IMR-90 (cell line): ENCODE measurements around the gene MGLL. TPM values are rescaled to one million over a fixed set of nuclear protein-coding genes. Genes with fewer than 3 reads are reported as not detected.

Experiments used
- ATAC-seq: fragments of 200-7000 bp; cut with Tn5 transposase; 2 replicates; pipeline ENCODE4 v1.9.1; 2020; ENCODE audit warnings: low read depth, mild to moderate bottlenecking, moderate library complexity
- BruUV-seq: library from RNA; stranded (reverse); fragments of 400-500 nt; replicated peaks from 2 replicates; lab custom pipeline; 2021; lab: Mats Ljungman, UMichigan
- CTCF ChIA-PET: fragments of 300-600 bp; formaldehyde crosslinking; extraction: SDS; loops from one replicate; lab custom pipeline; 2021; ENCODE audit warnings: antibody characterized with exemption; lab: Yijun Ruan, JAX
- POLR2A ChIA-PET: fragments of 300-600 bp; sonication (Branson Sonifier 250); formaldehyde crosslinking; loops from one replicate; lab custom pipeline; 2022; ENCODE audit warnings: antibody characterized with exemption; ENCODE audit not compliant: unreplicated experiment; lab: Charles Lee
- DNase-seq: peaks from one replicate; pipeline ENCODE4 v3.0.0; 2013
- H2AFZ ChIP-seq: replicated peaks from 2 replicates; pipeline ENCODE3; 2013; ENCODE audit warnings: low read length, mild to moderate bottlenecking; ENCODE audit not compliant: poor library complexity
- H2AK5ac ChIP-seq: 2 replicates; pipeline ENCODE4 v1.6.1; 2013; ENCODE audit warnings: low read depth, low read length, inconsistent platforms
- H2AK9ac ChIP-seq: replicated peaks from 2 replicates; pipeline ENCODE3; 2013; ENCODE audit warnings: mild to moderate bottlenecking, low read depth, low read length, moderate library complexity; ENCODE audit not compliant: poor library complexity
- H2BK120ac ChIP-seq: 2 replicates; pipeline ENCODE4 v1.6.1; 2013; ENCODE audit warnings: low read depth, low read length, inconsistent platforms
- H2BK15ac ChIP-seq: 3 replicates; pipeline ENCODE4 v1.6.1; 2013; ENCODE audit warnings: low read depth, low read length, inconsistent platforms
- H2BK20ac ChIP-seq: 2 replicates; pipeline ENCODE4 v1.6.1; 2013; ENCODE audit warnings: low read depth, mild to moderate bottlenecking, inconsistent platforms, low read length, moderate library complexity
- H2BK5ac ChIP-seq: 2 replicates; pipeline ENCODE4 v1.6.1; 2013; ENCODE audit warnings: mild to moderate bottlenecking, low read depth, low read length, inconsistent platforms; ENCODE audit not compliant: poor library complexity, severe bottlenecking
- H3K14ac ChIP-seq: replicated peaks from 2 replicates; pipeline ENCODE4 v1.6.1; 2013; ENCODE audit warnings: low read depth, low read length, inconsistent platforms
- H3K18ac ChIP-seq: 2 replicates; pipeline ENCODE4 v1.6.1; 2013; ENCODE audit warnings: low read depth, low read length, control low read depth
- H3K23ac ChIP-seq: 2 replicates; pipeline ENCODE4 v1.6.1; 2013; ENCODE audit warnings: low read depth, low read length, inconsistent platforms
- H3K27ac ChIP-seq: 2 replicates; pipeline ENCODE4 v1.5.1; 2013; ENCODE audit warnings: mild to moderate bottlenecking, control low read depth, low read length; ENCODE audit not compliant: insufficient read depth
- H3K27me3 ChIP-seq: 2 replicates; pipeline ENCODE4 v1.6.1; 2013; ENCODE audit warnings: low read length; ENCODE audit not compliant: control insufficient read depth, insufficient read depth
- H3K36me3 ChIP-seq: 2 replicates; pipeline ENCODE4 v1.6.1; 2013; ENCODE audit warnings: low read length, mixed read lengths; ENCODE audit not compliant: control insufficient read depth, insufficient read depth
- H3K4ac ChIP-seq: 2 replicates; pipeline ENCODE4 v1.6.1; 2013; ENCODE audit warnings: low read depth, low read length, inconsistent platforms
- H3K4me1 ChIP-seq: 2 replicates; pipeline ENCODE4 v1.6.1; 2013; ENCODE audit warnings: low read length, mixed read lengths; ENCODE audit not compliant: control insufficient read depth, insufficient read depth
- H3K4me2 ChIP-seq: 2 replicates; pipeline ENCODE4 v1.6.1; 2013; ENCODE audit warnings: low read depth, mild to moderate bottlenecking, control low read depth, low read length, moderate library complexity
- H3K4me3 ChIP-seq: 2 replicates; pipeline ENCODE4 v1.5.1; 2013; ENCODE audit warnings: low read depth, mild to moderate bottlenecking, control low read depth, low read length, moderate library complexity; ENCODE audit not compliant: insufficient read depth
- H3K56ac ChIP-seq: 2 replicates; pipeline ENCODE4 v1.6.1; 2013; ENCODE audit warnings: low read length, inconsistent platforms; ENCODE audit not compliant: insufficient read depth; ENCODE audit errors: extremely low read depth
- H3K79me1 ChIP-seq, 2 experiments: 2 replicates each; pipeline ENCODE4 v1.6.1; 2013; ENCODE audit warnings: low read length in 2 of 2, inconsistent platforms in 1 of 2, low read depth in 1 of 2
- H3K9ac ChIP-seq: 2 replicates; pipeline ENCODE4 v1.6.1; 2013; ENCODE audit warnings: low read depth, low read length, control low read depth
- H3K9me1 ChIP-seq: 2 replicates; pipeline ENCODE4 v1.6.1; 2013; ENCODE audit warnings: low read length, inconsistent platforms; ENCODE audit not compliant: insufficient read depth
- H3K9me3 ChIP-seq: 2 replicates; pipeline ENCODE4 v1.6.1; 2013; ENCODE audit warnings: low read length; ENCODE audit not compliant: control insufficient read depth, insufficient read depth
- H4K20me1 ChIP-seq: 2 replicates; pipeline ENCODE4 v1.6.1; 2013; ENCODE audit warnings: low read length, inconsistent platforms; ENCODE audit not compliant: insufficient read depth
- H4K5ac ChIP-seq: 2 replicates; pipeline ENCODE4 v1.6.1; 2013; ENCODE audit warnings: mild to moderate bottlenecking, low read depth, low read length, control low read depth
- H4K8ac ChIP-seq, 2 experiments: 2 replicates each; pipeline ENCODE4 v1.6.1; 2013; ENCODE audit warnings: low read depth in 2 of 2, low read length in 2 of 2, control low read depth in 1 of 2, inconsistent platforms in 1 of 2
- H4K91ac ChIP-seq: 2 replicates; pipeline ENCODE4 v1.6.1; 2013; ENCODE audit warnings: low read depth, low read length, inconsistent platforms; ENCODE audit not compliant: insufficient read depth
- CEBPB ChIP-seq: IDR thresholded peaks from 2 replicates; pipeline ENCODE4 v1.6.1; 2012; ENCODE audit warnings: low read depth, low read length, improper control_type of control experiment
- MXI1 ChIP-seq: IDR thresholded peaks from 2 replicates; pipeline ENCODE4 v1.6.1; 2012; ENCODE audit warnings: low read depth, mild to moderate bottlenecking, low read length, moderate library complexity, borderline replicate concordance
- NFE2L2 ChIP-seq: fragments of 150-350 bp; IDR thresholded peaks from 2 replicates; pipeline ENCODE4 v1.6.1; 2016; ENCODE audit warnings: low read depth, mild to moderate bottlenecking, low read length
- RFX5 ChIP-seq: IDR thresholded peaks from 2 replicates; pipeline ENCODE4 v1.8.0; 2012; ENCODE audit warnings: low read depth, mild to moderate bottlenecking, low read length, moderate library complexity
- SMC3 ChIP-seq: fragments of 150-350 bp; IDR thresholded peaks from 2 replicates; pipeline ENCODE4 v1.6.1; 2016; ENCODE audit warnings: low read depth, mild to moderate bottlenecking, antibody characterized with exemption, low read length, moderate library complexity
- WGBS, 2 experiments: methylation state at CpG; one replicate each; pipeline versions ENCODE4 v1.1.5 to v1.1.7; 2013; ENCODE audit warnings: missing lambda C conversion rate in 2 of 2; ENCODE audit not compliant: insufficient read length in 1 of 2; ENCODE audit errors: extremely low coverage in 2 of 2; 5-methylcytosine and 5-hydroxymethylcytosine counted together
- dilution Hi-C: fragments of 300-500 bp; cut with HindIII; formaldehyde crosslinking; loops from one replicate; pipeline ENCODE4 v1.14.3; 2018; ENCODE audit warnings: low sequenced_read_pairs; ENCODE audit not compliant: unreplicated experiment
- in situ Hi-C: fragments of 300-500 bp; cut with MboI; formaldehyde crosslinking; loops from 3 replicates; pipeline ENCODE4 v1.14.3; 2019; ENCODE audit warnings: low sequenced_read_pairs, inconsistent platforms, mixed read lengths
- intact Hi-C: fragments of 100-400 bp; cut with micrococcal nuclease; formaldehyde crosslinking; loops from 2 replicates; pipeline ENCODE4 v1.10.0; 2022
- polyA plus RNA-seq, 3 experiments: library from polyadenylated mRNA; depleted of rRNA; stranded (reverse); fragments of >200 nt; gene quantifications; 2 replicates each; pipeline ENCODE4 v1.2.3, GENCODE V29; 2012; ENCODE audit warnings: low replicate concordance in 1 of 3
- total RNA-seq: library from RNA; depleted of rRNA; stranded (reverse); fragments of >200 nt; gene quantifications from 2 replicates; pipeline ENCODE4 v1.2.3, GENCODE V29; 2012
- TF ChIP-seq, protein P1 (sequence below): fragments of 150-350 bp; IDR thresholded peaks from 2 replicates; pipeline ENCODE4 v1.6.1; 2016; ENCODE audit warnings: low read depth, mild to moderate bottlenecking, low read length, moderate library complexity, borderline replicate concordance

MGLL gene
- total and polyA plus RNA-seq, 2 of the 4 experiments (the other 2 are of a cell fraction): 23.7 to 60.6 TPM

DNA sequence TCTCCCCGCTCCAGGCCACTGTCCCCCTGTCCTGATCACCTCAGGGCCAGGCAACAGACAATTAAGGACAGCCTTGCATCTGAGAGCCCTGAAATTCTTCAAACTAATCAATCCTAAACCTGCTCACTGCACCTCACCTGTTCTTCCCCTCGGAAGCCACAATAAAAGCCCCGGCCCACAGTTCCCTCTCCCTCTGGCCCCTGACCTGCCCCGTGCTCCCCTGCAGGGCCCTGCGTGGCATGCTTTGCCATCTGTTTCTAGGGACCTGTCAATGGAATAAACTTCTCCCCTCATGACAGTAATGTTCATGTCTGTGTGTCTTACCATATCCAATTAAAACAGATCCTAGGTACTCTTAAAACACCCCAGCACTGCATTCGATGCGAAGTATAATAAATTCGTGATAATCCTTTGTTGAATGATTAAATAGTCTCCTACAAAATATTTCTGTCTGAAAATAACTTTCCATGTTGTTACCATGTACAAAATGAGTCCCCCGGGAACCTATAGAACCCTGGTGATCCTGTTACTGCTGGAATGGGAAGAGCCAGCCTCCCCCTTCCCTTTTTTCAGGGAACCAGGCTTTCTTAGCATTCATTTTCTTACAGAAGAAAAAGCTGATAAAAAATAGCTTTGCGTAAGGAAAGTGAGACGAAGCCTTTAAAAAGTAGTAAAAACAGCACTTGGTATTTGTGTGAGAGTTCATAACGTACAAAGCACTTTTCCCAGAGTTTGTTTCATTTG lies 90.6 kb downstream of the MGLL start:
- peaks cover 28% of the 10 kb centered on the region for H3K9me1 ChIP-seq
- no peaks in the 10 kb centered on the region; the same call in 1 of the 2 replicates for H3K36me3 ChIP-seq
- peaks cover 35 to 57% of the 10 kb centered on the region in 2 experiments for H3K79me1 ChIP-seq
- H2BK5ac ChIP-seq: no peak overlapping the region
- H2AK9ac ChIP-seq: no peak overlapping the region
- H4K91ac ChIP-seq: no peak overlapping the region
- no peak overlapping the region for H4K8ac ChIP-seq
- H4K20me1 ChIP-seq: no peaks in the 10 kb centered on the region
- ChIA-PET POLR2A (no interaction called here), CTCF (interaction anchor here (0.6 kb wide), 1 partner anchor 1008 kb away, joined by 5 read pairs; no protein-coding TSS in a partner anchor)
- TF ChIP-seq RFX5: no peak
- TF ChIP-seq, protein P1, sequence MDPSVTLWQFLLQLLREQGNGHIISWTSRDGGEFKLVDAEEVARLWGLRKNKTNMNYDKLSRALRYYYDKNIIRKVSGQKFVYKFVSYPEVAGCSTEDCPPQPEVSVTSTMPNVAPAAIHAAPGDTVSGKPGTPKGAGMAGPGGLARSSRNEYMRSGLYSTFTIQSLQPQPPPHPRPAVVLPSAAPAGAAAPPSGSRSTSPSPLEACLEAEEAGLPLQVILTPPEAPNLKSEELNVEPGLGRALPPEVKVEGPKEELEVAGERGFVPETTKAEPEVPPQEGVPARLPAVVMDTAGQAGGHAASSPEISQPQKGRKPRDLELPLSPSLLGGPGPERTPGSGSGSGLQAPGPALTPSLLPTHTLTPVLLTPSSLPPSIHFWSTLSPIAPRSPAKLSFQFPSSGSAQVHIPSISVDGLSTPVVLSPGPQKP: no peak
- TF ChIP-seq NFE2L2: no peak
- no peak for TF ChIP-seq CEBPB
- no peak for TF ChIP-seq MXI1
- no peak for TF ChIP-seq SMC3
- no peak overlapping the region for H3K18ac ChIP-seq
- no peak overlapping the region for H2AK5ac ChIP-seq
- H2AFZ ChIP-seq: no peak overlapping the region
- H2BK15ac ChIP-seq: no peak overlapping the region
- in situ Hi-C loops (no loop called here), dilution Hi-C loops (no loop called here), intact Hi-C loops (no loop called here)
- H3K27me3 ChIP-seq: no peaks in the 10 kb centered on the region
- H3K4me3 ChIP-seq: no peak overlapping the region
- no peaks in the 10 kb centered on the region for H3K9me3 ChIP-seq
- no peak overlapping the region for H3K23ac ChIP-seq
- 100% methylated on average over 3 of the region's 12 CpGs; no CpG with 5 or more reads in 1 of the 2 experiments for WGBS, 2 experiments
- no peak overlapping the region for H3K27ac ChIP-seq
- no TSS peak for BruUV-seq
- no peak overlapping the region for H2BK120ac ChIP-seq
- no peak overlapping the region for H4K5ac ChIP-seq
- H3K4me1 ChIP-seq: peaks cover 18% of the 10 kb centered on the region
- no peak overlapping the region for H2BK20ac ChIP-seq
- H3K4me2 ChIP-seq: no peak overlapping the region
- DNase-seq (no peak), ATAC-seq (no peak)
- no peak overlapping the region for H3K56ac ChIP-seq
- H3K4ac ChIP-seq: no peak overlapping the region
- H3K9ac ChIP-seq: no peak overlapping the region
- H3K14ac ChIP-seq: no peak overlapping the region
